CD4-positive, alpha-beta memory T cell (primary cell): ENCODE measurements around the gene ZFYVE1. TPM values are rescaled to one million over a fixed set of nuclear protein-coding genes. Genes with fewer than 3 reads are reported as not detected.
"Not testable (repeated sequence)": the region's sequence is repeated elsewhere in the genome, so short reads cannot be mapped to it uniquely, and the experiment has no call there.

ENCODE experiments used
- CTCF ChIA-PET: fragments of 350-600 bp; sonication (Branson Sonifier 250); formaldehyde crosslinking; loops from one replicate; lab custom pipeline; 2021; ENCODE audit warnings: inconsistent platforms; ENCODE audit not compliant: partially characterized antibody; lab: Charles Lee
- POLR2A ChIA-PET: fragments of 350-600 bp; sonication (Branson Sonifier 250); formaldehyde crosslinking; loops from one replicate; lab custom pipeline; 2021; ENCODE audit not compliant: partially characterized antibody; lab: Charles Lee
- DNase-seq, 5 donors: peaks; one replicate each; pipeline versions ENCODE4 v3.0.0 to v3.0.0-alpha.2; 2020 to 2022; ENCODE audit warnings: mixed read lengths in 1 of 5
- H3K27ac ChIP-seq: one replicate; pipeline ENCODE4 v1.7.0; 2013; ENCODE audit warnings: low read depth, low read length
- H3K27me3 ChIP-seq: 2 replicates; pipeline ENCODE4 v1.7.0; 2013; ENCODE audit warnings: mild to moderate bottlenecking, low read length, moderate library complexity; ENCODE audit not compliant: insufficient read depth
- H3K36me3 ChIP-seq: 2 replicates; pipeline ENCODE4 v1.7.0; 2013; ENCODE audit warnings: mild to moderate bottlenecking, low read length, moderate library complexity; ENCODE audit not compliant: insufficient read depth
- H3K4me1 ChIP-seq: 2 replicates; pipeline ENCODE4 v1.7.0; 2013; ENCODE audit warnings: mild to moderate bottlenecking, low read length, moderate library complexity; ENCODE audit not compliant: insufficient read depth
- H3K4me3 ChIP-seq, 2 donors: one replicate each; pipeline ENCODE4 v1.7.0; 2013; ENCODE audit warnings: low read length in 2 of 2, mild to moderate bottlenecking in 1 of 2
- H3K9me3 ChIP-seq, 2 donors: one replicate each; pipeline ENCODE4 v1.7.0; 2013; ENCODE audit warnings: low read length in 2 of 2, control low read depth in 1 of 2; ENCODE audit not compliant: control insufficient read depth in 1 of 2
- H3K27ac Mint-ChIP-seq, 7 donors: one replicate each; pipeline ENCODE4 v1.8.0; 2020 to 2021; ENCODE audit warnings: mixed read lengths in 7 of 7, mild to moderate bottlenecking in 6 of 7, inconsistent platforms in 3 of 7, moderate library complexity in 3 of 7
- H3K27me3 Mint-ChIP-seq, 2 donors: one replicate each; pipeline ENCODE4 v1.8.0; 2020 to 2021; ENCODE audit warnings: mixed read lengths in 2 of 2
- H3K36me3 Mint-ChIP-seq, 2 donors: one replicate each; pipeline ENCODE4 v1.8.0; 2020 to 2021; ENCODE audit warnings: mixed read lengths in 2 of 2, inconsistent platforms in 1 of 2, mild to moderate bottlenecking in 1 of 2
- H3K4me1 Mint-ChIP-seq, 4 donors: one replicate each; pipeline ENCODE4 v1.8.0; 2020 to 2021; ENCODE audit warnings: mixed read lengths in 4 of 4, mild to moderate bottlenecking in 1 of 4
- H3K4me3 Mint-ChIP-seq, 8 donors: one replicate each; pipeline ENCODE4 v1.8.0; 2020 to 2021; ENCODE audit warnings: mixed read lengths in 8 of 8, mild to moderate bottlenecking in 7 of 8, moderate library complexity in 6 of 8, inconsistent platforms in 3 of 8
- H3K9me3 Mint-ChIP-seq, 8 donors: one replicate each; pipeline ENCODE4 v1.8.0; 2020 to 2021; ENCODE audit warnings: mixed read lengths in 8 of 8, mild to moderate bottlenecking in 5 of 8, inconsistent platforms in 3 of 8, moderate library complexity in 1 of 8
- intact Hi-C: fragments of 100-400 bp; cut with micrococcal nuclease; formaldehyde crosslinking; loops from one replicate; pipeline ENCODE4 v1.15.1; 2023
- polyA plus RNA-seq, 2 donors: library from polyadenylated mRNA; unstranded; fragments of 300-500 nt; fragmentation: Illumina TruSeq; gene quantifications; one replicate each; pipeline ENCODE4 v1.2.3, GENCODE V29; 2021
- total RNA-seq, 2 experiments: library from RNA; stranded (reverse); gene quantifications; one replicate each; pipeline ENCODE4 v1.2.3, GENCODE V29; 2021

Gene ZFYVE1
- total and polyA plus RNA-seq, 4 experiments from 2014 or later, result 4.5 to 21.5 (median 14.8) TPM

DNA sequence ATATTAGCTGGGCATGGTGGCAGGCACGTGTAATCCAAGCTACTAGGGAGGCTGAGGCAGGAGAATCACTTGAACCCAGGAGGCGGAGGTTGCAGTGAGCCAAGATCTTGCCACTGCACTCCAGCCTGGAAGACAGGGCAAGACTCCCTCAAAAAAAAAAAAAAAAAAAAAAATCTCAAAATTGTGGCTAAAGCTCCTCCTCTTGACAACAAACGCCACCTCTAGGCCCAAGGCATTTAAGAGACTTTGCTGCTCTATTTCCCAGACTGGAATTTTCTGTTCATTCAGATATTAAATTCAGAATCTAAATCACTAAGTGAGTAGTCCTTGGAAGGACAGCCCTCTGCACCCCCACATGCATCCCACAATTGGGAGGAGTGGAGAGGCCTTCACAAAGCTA is 1.4 kb downstream of the ZFYVE1 start:
- no peaks in the 10 kb centered on the region for H3K27me3 Mint-ChIP-seq
- Histone ChIP-seq H3K27ac (no peak overlapping the region), H3K36me3 (peaks cover 11% of the 10 kb centered on the region), H3K4me1 (peaks cover 30% of the 10 kb centered on the region), H3K4me3 (no peak overlapping the region), H3K9me3 (no peaks in the 10 kb centered on the region), H3K27me3 (no peaks in the 10 kb centered on the region)
- peak overlapping the region; percentile 15 to 98 (median 94) for H3K4me3 Mint-ChIP-seq
- intact Hi-C loops, result loop anchor here (10.0 kb wide), 1 partner anchor 101 kb away; the partner anchor contains the start of gene DCAF4
- no peak for DNase-seq
- H3K4me1 Mint-ChIP-seq, result peaks cover 36 to 55% (median 45%) of the 10 kb centered on the region in 4 donors
- ChIA-PET POLR2A (interaction anchor here (6.4 kb wide), 1 partner anchor 34 kb away, joined by 88 read pairs; the partner anchor contains the start of gene RBM25), CTCF (no interaction called here)
- H3K27ac Mint-ChIP-seq, result peak overlapping the region in 1 of 7 donors; percentile 41
- peaks cover 24 to 42% of the 10 kb centered on the region in 2 donors for H3K36me3 Mint-ChIP-seq
- no peaks in the 10 kb centered on the region for H3K9me3 Mint-ChIP-seq

DNA sequence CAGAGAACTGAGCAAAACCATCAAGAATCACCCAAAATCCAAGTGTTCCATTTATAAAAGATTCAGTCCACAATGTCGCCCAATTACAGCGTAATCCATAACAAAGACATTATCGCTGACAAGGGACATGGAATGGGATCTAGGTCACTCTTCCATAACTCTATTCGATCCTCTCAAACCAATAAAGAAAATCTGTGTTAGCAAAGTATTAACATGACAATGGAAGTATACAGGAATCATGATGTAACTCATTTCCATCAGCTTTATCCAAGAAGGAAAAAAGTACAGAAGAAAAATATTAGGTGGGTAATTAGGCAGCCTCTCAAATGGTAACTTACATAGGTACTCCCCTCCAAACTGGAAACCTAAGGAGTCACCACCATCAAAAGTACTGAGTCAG is 4.9 kb downstream of the ZFYVE1 start:
- CTCF ChIA-PET, result no interaction called here
- Histone ChIP-seq H3K4me3 (no peak overlapping the region), H3K36me3 (peaks cover 11% of the 10 kb centered on the region), H3K27me3 (no peaks in the 10 kb centered on the region), H3K27ac (no peak overlapping the region), H3K9me3 (no peaks in the 10 kb centered on the region), H3K4me1 (peaks cover 32% of the 10 kb centered on the region)
- H3K4me1 Mint-ChIP-seq, result peaks cover 36 to 63% (median 51%) of the 10 kb centered on the region in 4 donors
- no peak for DNase-seq
- peak overlapping the region in 1 of 8 donors; percentile 47 for H3K4me3 Mint-ChIP-seq
- POLR2A ChIA-PET, result no interaction called here
- no peaks in the 10 kb centered on the region for H3K9me3 Mint-ChIP-seq
- peak overlapping the region in 1 of 7 donors; percentile 34 for H3K27ac Mint-ChIP-seq
- intact Hi-C loops, result loop anchor here (10.0 kb wide), 1 partner anchor 97 kb away; the partner anchor contains the start of gene DCAF4
- H3K27me3 Mint-ChIP-seq, result no peaks in the 10 kb centered on the region
- H3K36me3 Mint-ChIP-seq, result peaks cover 35 to 62% of the 10 kb centered on the region in 2 donors

DNA sequence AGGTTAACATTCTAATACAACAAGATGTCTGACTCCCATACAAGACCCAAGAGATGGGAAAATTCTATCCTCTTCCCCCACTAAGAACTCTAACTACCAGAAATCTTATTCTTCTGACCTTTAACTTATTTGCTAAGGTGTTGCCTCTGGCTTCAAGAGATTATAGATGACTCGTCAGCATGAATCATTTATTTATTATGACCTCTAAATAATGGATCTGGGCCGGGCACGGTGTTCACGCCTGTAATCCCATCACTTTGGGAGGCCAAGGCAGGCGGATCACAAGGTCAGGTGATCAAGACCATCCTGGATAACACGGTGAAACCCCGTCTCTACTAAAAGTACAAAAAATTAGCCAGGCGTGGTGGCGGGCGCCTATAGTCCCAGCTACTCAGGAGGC is 10.9 kb downstream of the ZFYVE1 start:
- CTCF ChIA-PET, intact Hi-C loops, H3K9me3 Mint-ChIP-seq, H3K4me1 ChIP-seq, POLR2A ChIA-PET, H3K9me3 ChIP-seq, H3K36me3 ChIP-seq, DNase-seq, H3K4me3 ChIP-seq, H3K27ac ChIP-seq, H3K27me3 Mint-ChIP-seq, H3K27me3 ChIP-seq: not testable (repeated sequence)
- peak overlapping the region in 1 of 8 donors; percentile 11 for H3K4me3 Mint-ChIP-seq
- H3K27ac Mint-ChIP-seq, result peak overlapping the region in 2 of 7 donors; percentile 29 to 45
- peaks cover 43 to 52% of the 10 kb centered on the region in 2 donors for H3K36me3 Mint-ChIP-seq
- peaks cover 24 to 53% (median 30%) of the 10 kb centered on the region in 4 donors for H3K4me1 Mint-ChIP-seq

DNA sequence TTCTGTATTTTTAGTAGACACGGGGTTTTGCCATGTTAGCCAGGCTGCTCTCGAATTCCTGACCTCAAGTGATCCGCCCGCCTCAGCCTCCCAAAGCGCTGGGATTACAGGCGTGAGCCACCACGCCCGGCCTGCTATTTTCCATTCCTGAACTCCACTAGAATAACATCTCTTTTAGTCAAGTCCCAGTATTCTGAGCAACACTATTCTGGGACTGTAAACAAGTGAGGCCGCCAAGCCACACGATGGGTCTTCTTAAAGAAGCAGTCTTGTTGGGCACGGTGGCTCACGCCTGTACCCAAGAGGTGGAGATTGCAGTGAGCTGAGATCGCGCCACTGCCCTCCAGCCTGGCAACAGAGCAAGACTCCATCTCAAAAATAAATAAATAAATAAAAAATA is 11.4 kb downstream of the ZFYVE1 start:
- H3K27me3 ChIP-seq, H3K9me3 Mint-ChIP-seq, DNase-seq, POLR2A ChIA-PET, H3K27ac Mint-ChIP-seq, H3K27me3 Mint-ChIP-seq, H3K36me3 ChIP-seq, H3K4me1 ChIP-seq, H3K9me3 ChIP-seq, CTCF ChIA-PET, H3K4me3 Mint-ChIP-seq, H3K4me3 ChIP-seq, intact Hi-C loops, H3K27ac ChIP-seq: not testable (repeated sequence)
- Mint-ChIP-seq H3K4me1 (peaks cover 24 to 53% (median 30%) of the 10 kb centered on the region in 4 donors), H3K36me3 (peaks cover 43 to 52% of the 10 kb centered on the region in 2 donors)

DNA sequence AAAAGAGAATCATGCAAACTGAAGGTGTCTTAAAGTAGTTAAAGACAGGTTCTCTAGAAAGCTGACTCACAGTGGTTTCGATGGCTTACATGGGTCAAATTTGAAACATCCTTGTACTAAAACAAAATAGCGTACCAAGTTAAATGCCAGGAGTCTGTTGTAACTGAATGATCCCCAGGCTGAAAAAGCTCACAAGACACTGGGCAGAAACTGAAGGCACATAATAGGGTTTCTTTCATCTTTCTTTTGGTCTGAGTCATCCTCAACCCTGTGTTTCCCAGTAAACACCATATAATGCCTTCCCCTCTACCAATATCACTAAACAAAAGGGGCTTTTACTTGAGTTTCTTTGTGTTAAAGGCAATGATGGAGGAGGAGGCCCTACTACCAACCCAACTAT is 12.8 kb downstream of the ZFYVE1 start:
- peak overlapping the region in 1 of 8 donors; percentile 6 for H3K4me3 Mint-ChIP-seq
- peaks cover 45% of the 10 kb centered on the region in 2 donors for H3K36me3 Mint-ChIP-seq
- H3K9me3 Mint-ChIP-seq, result peaks cover 0 to 4% (median 0%) of the 10 kb centered on the region in 8 donors
- Histone ChIP-seq H3K4me3 (no peak overlapping the region), H3K4me1 (peaks cover 6% of the 10 kb centered on the region), H3K27ac (no peak overlapping the region), H3K36me3 (no peaks in the 10 kb centered on the region), H3K9me3 (no peaks in the 10 kb centered on the region), H3K27me3 (no peaks in the 10 kb centered on the region)
- H3K27ac Mint-ChIP-seq, result peak overlapping the region in 1 of 7 donors; percentile 70
- peaks cover 24 to 53% (median 28%) of the 10 kb centered on the region in 4 donors for H3K4me1 Mint-ChIP-seq
- H3K27me3 Mint-ChIP-seq, result no peaks in the 10 kb centered on the region
- ChIA-PET POLR2A (no interaction called here), CTCF (no interaction called here)
- intact Hi-C loops, result no loop called here
- no peak for DNase-seq

DNA sequence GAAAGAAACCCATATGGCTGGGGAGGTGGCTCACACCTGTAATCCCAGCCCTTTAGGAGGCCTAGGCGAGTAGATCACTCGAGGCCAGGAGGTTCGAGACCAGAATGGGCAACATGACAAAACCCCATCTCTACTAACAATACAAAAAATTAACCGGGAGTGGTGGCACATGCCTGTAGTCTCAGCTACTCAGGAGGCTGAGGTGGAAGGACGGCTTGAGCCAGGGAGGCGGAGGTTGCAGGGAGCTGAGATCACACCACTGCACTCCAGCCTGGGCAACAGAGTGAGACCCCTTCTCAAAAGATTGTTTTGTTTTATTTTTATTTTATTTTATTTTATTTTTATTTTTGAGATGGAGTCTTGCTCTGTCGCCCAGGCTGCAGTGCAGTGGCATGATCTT is 15.7 kb downstream of the ZFYVE1 start:
- H3K27ac Mint-ChIP-seq, H3K4me3 ChIP-seq, H3K27ac ChIP-seq, H3K4me3 Mint-ChIP-seq, intact Hi-C loops, H3K9me3 ChIP-seq, H3K4me1 ChIP-seq, DNase-seq, H3K27me3 ChIP-seq, POLR2A ChIA-PET, H3K9me3 Mint-ChIP-seq, CTCF ChIA-PET, H3K27me3 Mint-ChIP-seq: not testable (repeated sequence)
- H3K4me1 Mint-ChIP-seq, result peaks cover 14 to 38% (median 16%) of the 10 kb centered on the region in 4 donors
- H3K36me3 Mint-ChIP-seq, result peaks cover 38 to 41% of the 10 kb centered on the region in 2 donors
- peaks cover 13% of the 10 kb centered on the region for H3K36me3 ChIP-seq

DNA sequence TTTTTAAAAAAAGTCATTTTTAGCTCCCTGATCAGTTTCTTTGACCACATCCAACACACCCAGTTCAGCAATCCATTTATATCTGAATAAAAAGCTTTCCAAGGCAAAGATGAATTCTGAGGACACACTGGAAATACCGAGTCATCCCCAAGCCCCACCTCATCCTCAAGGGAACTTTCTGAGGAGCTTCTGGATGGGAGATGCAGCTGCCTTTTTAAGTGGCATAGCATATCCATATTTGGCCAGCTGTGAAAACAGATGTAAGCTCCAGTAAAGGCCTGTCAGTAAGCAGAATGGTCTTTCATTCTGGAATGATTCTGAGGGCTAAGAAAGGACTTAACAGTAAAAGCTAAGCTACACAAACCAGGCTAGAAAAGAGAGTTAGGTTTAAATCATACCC is 18.4 kb downstream of the ZFYVE1 start:
- DNase-seq, result no peak
- Mint-ChIP-seq H3K27ac (peak overlapping the region in 1 of 7 donors; percentile 2), H3K27me3 (no peaks in the 10 kb centered on the region), H3K36me3 (peaks cover 28 to 40% of the 10 kb centered on the region in 2 donors), H3K4me1 (peaks cover 2 to 17% (median 5%) of the 10 kb centered on the region in 4 donors), H3K9me3 (no peaks in the 10 kb centered on the region), H3K4me3 (no peak overlapping the region)
- ChIA-PET POLR2A (no interaction called here), CTCF (no interaction called here)
- intact Hi-C loops, result no loop called here
- Histone ChIP-seq H3K9me3 (no peaks in the 10 kb centered on the region), H3K27me3 (no peaks in the 10 kb centered on the region), H3K27ac (no peak overlapping the region), H3K4me3 (no peak overlapping the region), H3K36me3 (peaks cover 18% of the 10 kb centered on the region), H3K4me1 (no peaks in the 10 kb centered on the region)
